NCI-H748 (cell line): ENCODE measurements around the gene ABCA12.

ENCODE experiments used
- DNase-seq: peaks from one replicate; lab custom pipeline; 2025; ENCODE audit not compliant: unreplicated experiment; lab: John Stamatoyannopoulos, UW

ABCA12 gene

GRCh38 chr2:215137329-215137686 lies 1.1 kb downstream of the ABCA12 start:
- DNase-seq: no peak

DNA sequence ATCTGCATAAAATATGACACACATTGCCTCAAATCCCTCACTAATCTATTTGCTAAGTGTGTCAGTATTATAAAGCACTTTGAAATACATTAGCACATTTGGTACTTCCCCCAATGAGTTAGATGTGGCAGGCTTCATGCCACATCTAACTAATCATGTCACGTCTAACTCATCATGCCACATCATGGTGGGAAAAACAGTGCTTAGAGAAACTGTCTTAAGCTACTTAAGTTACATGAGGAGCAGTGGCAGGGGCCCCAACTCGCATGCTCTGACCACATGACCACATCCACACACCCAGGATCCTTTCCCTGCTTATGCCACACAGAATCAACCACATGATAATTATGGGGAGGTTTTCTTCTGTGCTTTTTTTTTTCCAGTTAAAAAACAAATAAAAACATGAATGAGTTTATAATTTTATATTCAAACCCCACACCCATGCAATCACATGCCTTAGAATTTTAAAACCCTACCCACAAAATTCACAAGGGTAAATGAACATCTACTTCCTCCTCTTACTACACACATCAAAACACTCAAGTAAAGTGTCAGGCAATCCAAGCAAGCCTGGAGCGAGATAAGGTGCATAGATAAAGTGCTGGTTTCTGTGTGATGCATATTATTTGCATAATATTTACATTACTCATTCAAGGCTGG lies 1.6 kb downstream of the ABCA12 start:
- no peak for DNase-seq

- DNase-seq: no peak
These were observed 18.0 kb downstream of the ABCA12 start for GRCh38 chr2:215120401-215120800.

DNA sequence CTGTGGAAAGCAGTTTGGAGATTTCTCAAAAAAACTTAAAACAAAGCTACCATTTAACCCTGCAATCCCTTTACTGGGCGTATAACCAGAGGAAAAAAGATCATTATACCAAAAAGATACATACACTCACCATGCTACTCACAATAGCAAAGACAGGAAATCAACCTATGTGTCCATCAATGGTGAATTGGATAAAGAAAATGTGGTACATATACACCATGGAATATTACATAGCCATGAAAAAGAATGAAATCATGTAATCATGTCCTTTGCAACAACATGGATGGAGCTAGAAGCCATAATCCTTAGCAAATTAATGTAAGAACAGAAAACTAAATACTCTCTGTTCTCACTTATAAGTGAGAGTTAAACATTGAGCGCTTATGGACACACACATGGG lies 18.6 kb downstream of the ABCA12 start:
- no peak for DNase-seq

GRCh38 chr2:215110918-215111317 lies 27.5 kb downstream of the ABCA12 start:
- DNase-seq: peak; percentile 48

- no peak for DNase-seq
These were observed 31.0 kb downstream of the ABCA12 start for GRCh38 chr2:215107216-215108056.

DNA sequence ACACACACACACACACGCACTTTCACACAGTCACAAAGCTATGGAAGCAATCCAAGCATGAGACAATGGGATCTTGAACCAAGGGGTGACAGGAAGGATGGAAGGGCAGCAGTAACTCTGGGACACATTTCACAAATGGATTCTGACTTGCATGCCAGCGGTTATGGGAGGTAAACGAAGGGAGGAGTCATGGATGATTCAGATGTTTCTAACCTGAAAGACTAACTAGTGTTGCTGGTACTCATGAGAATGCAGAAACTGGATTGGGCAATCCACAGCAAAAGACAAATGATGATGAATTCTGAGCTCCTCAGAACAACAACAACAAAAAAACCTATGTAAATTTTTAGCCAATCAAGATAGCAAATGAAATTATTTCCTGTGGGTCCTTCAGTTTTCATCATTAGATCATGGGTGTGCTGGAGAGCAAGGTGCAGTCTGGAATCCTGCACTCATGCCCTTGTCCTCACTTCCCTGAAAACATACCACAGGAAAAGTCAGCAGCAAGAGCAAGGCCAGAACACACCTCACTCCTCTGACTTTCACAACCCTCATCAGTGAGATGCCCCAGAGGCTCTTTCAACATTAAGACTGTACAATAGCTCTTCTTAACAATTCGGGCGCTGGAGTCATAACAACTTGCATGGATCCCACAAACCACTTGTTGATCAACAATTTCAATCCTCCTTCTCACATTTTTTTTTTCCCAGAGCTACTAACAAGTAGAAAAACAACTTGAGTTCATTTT lies 32.6 kb downstream of the ABCA12 start:
- DNase-seq: no peak

GRCh38 chr2:215104226-215104625 lies 34.2 kb downstream of the ABCA12 start:
- no peak for DNase-seq

- no peak for DNase-seq
These were observed 39.6 kb downstream of the ABCA12 start for GRCh38 chr2:215098875-215099274.

DNA sequence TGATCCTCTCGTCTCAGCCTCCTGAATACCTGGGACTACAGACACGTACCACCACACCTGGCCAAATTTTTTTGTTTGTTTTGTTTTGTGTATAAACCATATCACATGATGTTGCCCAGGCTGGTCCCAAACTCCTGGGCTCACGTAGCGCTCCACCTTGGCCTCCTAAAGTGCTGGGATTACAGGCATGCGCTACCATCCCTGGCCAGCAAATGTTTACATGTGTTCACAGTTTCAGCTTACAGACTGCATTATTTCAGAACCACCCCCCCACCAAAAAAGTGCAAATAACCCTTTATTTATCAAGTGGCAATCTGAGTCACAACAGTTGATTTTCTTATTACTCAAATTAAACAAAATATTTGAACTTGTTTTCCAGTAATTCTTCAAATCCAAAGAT lies 54.3 kb downstream of the ABCA12 start:
- peak; percentile 34 for DNase-seq

- DNase-seq: no peak
These were observed 55.3 kb downstream of the ABCA12 start for GRCh38 chr2:215083146-215083545.

DNA sequence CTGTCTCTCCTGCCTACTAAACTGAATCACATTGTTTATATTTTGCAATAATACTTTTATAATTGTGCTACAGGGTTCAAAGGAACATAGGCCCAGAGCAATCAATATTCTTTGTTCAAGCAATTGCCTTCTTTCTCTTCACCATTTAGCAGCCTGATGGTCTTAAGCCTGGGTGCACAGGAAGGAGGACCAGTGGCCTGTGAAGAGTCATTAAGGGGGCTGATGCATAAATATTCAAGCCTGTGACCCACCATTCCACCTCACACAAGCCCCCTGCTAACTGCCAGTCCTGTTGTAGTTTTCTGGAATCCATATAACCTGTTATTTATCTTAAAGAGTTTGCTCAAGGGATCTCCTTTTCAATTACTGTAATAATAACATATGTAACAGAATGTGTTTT lies 56.0 kb downstream of the ABCA12 start:
- DNase-seq: no peak

DNA sequence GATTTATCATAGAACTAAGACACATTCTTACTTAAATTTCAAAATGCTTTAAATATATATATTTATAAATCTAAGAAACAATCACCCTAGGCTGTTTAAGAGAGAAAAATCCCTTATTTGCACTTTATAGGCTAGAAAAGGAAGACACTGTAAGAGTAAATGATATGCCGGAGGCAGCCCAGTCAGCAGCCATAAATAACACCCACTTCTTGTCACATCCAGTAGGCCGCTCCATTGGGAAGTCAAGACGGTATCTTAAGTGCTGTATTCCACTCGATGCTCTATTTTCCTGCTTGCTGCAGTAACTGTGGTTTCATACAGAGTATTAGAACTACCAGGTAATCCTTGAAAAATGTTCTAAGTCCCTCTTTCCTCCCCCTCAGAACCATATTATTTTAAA lies 57.9 kb downstream of the ABCA12 start:
- no peak for DNase-seq

DNA sequence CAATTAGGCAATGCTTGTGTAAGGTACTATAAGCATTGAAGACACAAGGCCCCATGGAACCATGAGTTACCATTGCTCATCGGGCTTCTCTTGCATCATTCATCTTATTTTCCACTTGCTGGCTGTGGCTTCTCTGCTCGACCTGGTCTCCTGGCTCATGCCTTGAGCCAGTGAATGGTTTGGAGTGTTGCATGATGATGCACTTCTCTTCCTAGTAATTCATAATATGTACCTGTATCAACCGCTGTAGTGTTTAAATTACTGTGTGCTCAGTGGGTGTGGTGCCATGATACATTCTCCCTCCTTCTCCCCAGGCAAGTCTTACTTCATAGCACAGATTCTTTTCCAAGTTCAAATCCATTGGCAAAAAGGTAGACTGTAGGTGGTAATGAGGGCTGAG lies 66.8 kb downstream of the ABCA12 start:
- DNase-seq: peak; percentile 45

DNA sequence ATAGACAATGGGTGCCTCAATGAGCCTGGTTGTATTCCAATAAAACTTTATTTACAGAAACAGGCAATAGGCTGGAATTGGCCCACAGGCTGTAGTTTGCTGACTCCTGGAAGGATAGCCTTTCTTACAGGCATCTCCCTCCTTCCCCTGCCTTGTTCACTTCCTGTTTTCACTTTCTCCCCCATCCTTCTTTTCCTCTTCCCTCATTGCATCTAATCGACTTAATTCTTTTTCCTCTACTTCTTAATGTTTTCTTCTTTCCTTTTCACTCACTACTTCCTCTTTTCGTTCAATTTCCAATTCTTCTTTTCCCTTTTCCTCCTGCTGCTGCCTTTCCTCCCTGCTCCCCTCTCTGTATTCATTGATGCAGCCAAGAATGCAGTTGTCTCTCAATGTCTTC lies 70.0 kb downstream of the ABCA12 start:
- DNase-seq: no peak

DNA sequence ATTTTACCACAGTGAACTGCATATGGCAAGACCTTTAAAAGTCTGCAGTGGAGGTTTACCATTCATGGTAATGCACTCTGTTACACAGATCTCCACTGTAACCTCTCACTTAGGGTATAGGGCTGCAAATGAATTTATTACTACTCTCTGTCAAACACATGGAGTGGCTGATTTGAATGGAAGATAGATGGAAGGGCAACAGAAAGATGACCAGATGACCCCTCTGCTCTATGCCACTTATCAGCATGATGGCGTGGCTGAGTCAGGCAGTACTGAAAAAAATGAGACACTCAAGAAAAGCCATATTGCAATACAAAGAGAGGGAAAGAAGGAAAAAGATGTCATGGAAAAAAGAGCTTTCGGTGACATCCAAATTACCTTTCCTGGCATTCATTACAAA lies 72.3 kb downstream of the ABCA12 start:
- DNase-seq: no peak

- DNase-seq: no peak
These were observed 74.9 kb downstream of the ABCA12 start for GRCh38 chr2:215063526-215063925.

DNA sequence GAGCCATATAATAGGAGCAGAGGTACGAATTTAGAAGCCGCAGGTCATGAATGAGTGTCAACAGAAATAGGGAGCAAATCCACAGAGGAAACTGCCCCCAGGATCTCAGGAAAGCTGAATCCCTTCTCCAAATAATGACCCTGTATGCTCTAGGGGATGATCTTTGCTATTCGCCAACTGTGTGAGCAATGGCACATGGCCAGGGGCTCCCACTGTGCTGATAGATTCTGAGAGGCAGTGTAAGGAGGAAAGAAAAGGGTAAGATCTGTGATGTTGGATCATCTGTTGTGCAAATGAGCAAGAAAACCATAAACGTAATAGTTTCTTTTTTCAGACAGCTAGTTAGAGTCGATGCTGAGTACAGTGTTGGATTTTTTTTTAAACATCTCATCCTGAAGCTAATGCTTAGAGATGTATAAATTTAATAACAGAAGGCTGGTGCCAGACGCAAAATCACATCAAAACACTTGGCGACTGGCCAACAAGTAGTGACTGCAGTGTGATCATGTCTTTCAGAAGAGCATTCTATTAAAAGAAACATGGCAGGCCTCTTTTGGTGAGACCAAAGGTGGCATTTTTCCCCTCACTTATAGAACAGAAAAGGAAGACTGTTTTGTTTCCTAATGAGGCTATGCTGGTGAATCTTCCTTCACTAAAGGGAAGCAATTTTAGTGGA lies 77.4 kb downstream of the ABCA12 start:
- peak; percentile 87 for DNase-seq

- no peak for DNase-seq
These were observed 78.7 kb downstream of the ABCA12 start for GRCh38 chr2:215059724-215060123.

DNA sequence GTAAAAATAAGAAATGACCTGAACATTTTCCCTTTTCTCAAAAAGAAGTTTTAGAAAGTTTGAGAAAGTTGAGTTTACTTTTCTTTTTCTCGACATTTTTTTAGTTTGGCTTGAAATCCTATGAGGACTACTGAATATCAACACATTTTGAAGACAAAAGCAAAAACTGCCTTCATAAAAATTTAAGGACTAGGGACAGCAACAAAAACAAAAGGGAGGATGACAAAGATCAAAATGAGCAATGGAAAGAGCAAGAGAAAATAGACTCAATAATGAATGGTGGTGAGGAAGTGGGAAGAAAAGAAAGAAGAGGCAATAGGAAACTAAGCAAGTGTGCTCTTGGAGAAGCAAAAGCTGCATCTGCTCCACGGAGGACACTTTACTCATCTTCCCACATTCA lies 82.5 kb downstream of the ABCA12 start:
- DNase-seq: no peak

DNA sequence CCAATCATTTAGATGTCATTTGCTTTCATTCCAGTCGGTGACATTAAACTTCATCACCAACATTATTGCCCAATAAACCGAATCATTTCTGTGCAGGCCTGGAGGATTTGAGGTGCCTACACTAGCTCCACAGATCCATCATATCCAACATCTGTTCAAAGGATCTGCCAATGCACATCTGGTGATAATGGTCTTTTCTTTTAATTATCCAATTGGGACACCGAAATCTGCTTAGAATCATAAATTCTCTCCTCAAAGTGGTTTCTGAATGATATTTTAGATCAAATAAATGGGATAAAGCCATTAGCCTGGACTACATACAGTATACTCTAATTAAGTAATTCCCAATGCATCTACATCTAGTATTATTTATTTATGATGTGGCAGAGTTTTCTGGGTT lies 85.6 kb downstream of the ABCA12 start:
- DNase-seq: no peak
